ENCODE results near the gene HOXB5.

The HOXB5 gene

GRCh38 chr17:48628649-48629410, 35.3 kb upstream of the HOXB5 start:
- DNase-seq: no peak

GRCh38 chr17:48627623-48628521, 34.3 kb upstream of the HOXB5 start:
- DNase-seq: no peak

GRCh38 chr17:48627118-48627597, 33.6 kb upstream of the HOXB5 start:
- DNase-seq: no peak

- no peak for DNase-seq
Observed at GRCh38 chr17:48626245-48627117, 32.9 kb upstream of the HOXB5 start, which contains the start of gene HOXB9. HOXB9 (minus strand) TSS chr17:48626358; CDS start chr17:48626269, 89 bp downstream.

GRCh38 chr17:48625495-48626244, 32.1 kb upstream of the HOXB5 start:
- DNase-seq: peak; percentile 71

GRCh38 chr17:48624544-48625494, 31.2 kb upstream of the HOXB5 start:
- DNase-seq: no peak

GRCh38 chr17:48624118-48624517, 30.5 kb upstream of the HOXB5 start:
- DNase-seq: no peak

- no peak for DNase-seq
Observed at GRCh38 chr17:48623583-48623982, 30.0 kb upstream of the HOXB5 start.

- no peak for DNase-seq
Observed at GRCh38 chr17:48622857-48623256, 29.3 kb upstream of the HOXB5 start.

GRCh38 chr17:48621410-48622392, 28.1 kb upstream of the HOXB5 start:
- DNase-seq: no peak

- no peak for DNase-seq
Observed at GRCh38 chr17:48620461-48621139, 27.0 kb upstream of the HOXB5 start.

GRCh38 chr17:48619826-48620449, 26.4 kb upstream of the HOXB5 start:
- no peak for DNase-seq

- peak; percentile 89 for DNase-seq
Observed at GRCh38 chr17:48618256-48618896, 24.8 kb upstream of the HOXB5 start.

GRCh38 chr17:48617471-48618255, 24.1 kb upstream of the HOXB5 start:
- DNase-seq: no peak

- no peak for DNase-seq
Observed at GRCh38 chr17:48616717-48617470, 23.3 kb upstream of the HOXB5 start.

Data from hematopoietic multipotent progenitor cell treated with erythropoietin and hydrocortisone succinate and interleukin-3 and kit ligand, for 6 days (in vitro differentiated cells).